ENCODE results near the gene PPCDC. TPM values are rescaled to one million over a fixed set of nuclear protein-coding genes. Genes with fewer than 3 reads are reported as not detected.

PPCDC gene
- total and polyA plus RNA-seq, 10 of the 15 experiments (the other 5 are each of a cell fraction or from before 2014, with no cell fraction given) = 32.5 to 135 (median 55.0) TPM

- ChIA-PET RAD21 (ENCODE audit: unreplicated experiment) (interaction anchor here (0.7 to 4.0 kb wide), 21 partner anchors 9 to 325 kb away, joined by 3 to 36 read pairs (median 8); partner anchors contain the start of gene PPCDC), CTCF (interaction anchor here (0.7 to 4.6 kb wide), 25 partner anchors 9 to 198 kb away, joined by 3 to 73 read pairs (median 4); partner anchors contain the start of genes C15orf39 and PPCDC), POLR2A (interaction anchor here (0.6 to 4.6 kb wide), 12 partner anchors 13 to 410 kb away, joined by 3 to 51 read pairs (median 6); no protein-coding TSS in a partner anchor), SMC1A (ENCODE audit: uncharacterized antibody, unreplicated experiment) (interaction anchor here (0.6 to 3.1 kb wide), 16 partner anchors 9 to 412 kb away, joined by 3 to 18 read pairs (median 4); no protein-coding TSS in a partner anchor)
- Histone ChIP-seq H3K4me1 (ENCODE audit: control insufficient read depth, insufficient read depth, low read length) (peaks cover 65% of the 10 kb centered on the region), H3K79me2 (ENCODE audit: control insufficient read depth, insufficient read depth, low read length) (peaks cover 32% of the 10 kb centered on the region), H3K9ac (ENCODE audit: control insufficient read depth, insufficient read depth, low read length) (peak overlapping the region; percentile 93), H4K20me1 (ENCODE audit: control insufficient read depth, insufficient read depth) (no peaks in the 10 kb centered on the region), H3K36me3 (ENCODE audit: control insufficient read depth in 2 of 2, insufficient read depth in 2 of 2, low read length in 1 of 2) (peaks cover 0 to 5% of the 10 kb centered on the region in 2 experiments; a peak in 3 of 4 replicates), H3K27ac (ENCODE audit: control insufficient read depth, insufficient read depth) (peak overlapping the region; percentile 100), H3K27me3 (replicated peaks in 1 of 2; ENCODE audit: control insufficient read depth in 2 of 2, insufficient read depth in 2 of 2, low read length in 1 of 2) (no peaks in the 10 kb centered on the region), H3K4me2 (ENCODE audit: control insufficient read depth, insufficient read depth) (peak overlapping the region; percentile 60), H3K4me3 (peak overlapping the region; percentile 50; the same call in 1 of the 2 replicates), H2AFZ (ENCODE audit: control insufficient read depth, low read depth, low read length) (peak overlapping the region; percentile 22; the same call in 1 of the 2 replicates), H3K9me3 (replicated peaks; ENCODE audit: control insufficient read depth, insufficient read depth, low read length) (no peaks in the 10 kb centered on the region)
- FAIRE-seq (peak; percentile 96), ATAC-seq (peak; percentile 79), DNase-seq (ENCODE audit: low read depth, low spot score) (peak; percentile 100)
- in situ Hi-C loops (cut with MboI) (no loop called here), intact Hi-C loops (cut with micrococcal nuclease; ENCODE audit: unreplicated experiment) (loop anchor here (1.0 to 2.0 kb wide), 8 partner anchors 26 to 161 kb away; no protein-coding TSS in a partner anchor)
- TSS peak; percentile 66 for BruUV-seq (replicated peaks)
- 8% methylated on average over 12 of the region's 12 CpGs for WGBS (ENCODE audit: insufficient coverage, insufficient replicate concordance, low lambda C conversion rate, missing lambda C conversion rate)
- TF ChIP-seq CBX5 (IDR thresholded peaks at IDR 0.05; ENCODE audit: low read depth) (no peak), SMARCA5 (IDR thresholded peaks at IDR 0.05) (peak; percentile 43; the same call in 1 of the 2 replicates), FOXM1 (IDR thresholded peaks at IDR 0.05; ENCODE audit: low read depth, low read length) (no peak), TCF3 (IDR thresholded peaks at IDR 0.05; ENCODE audit: borderline replicate concordance, insufficient read depth, low read depth, low read length) (peak; percentile 98), GATAD2B (conservative IDR thresholded peaks at IDR 0.05; ENCODE audit: low read depth) (peak; percentile 99), CBX3 (IDR thresholded peaks at IDR 0.05; ENCODE audit: borderline replicate concordance, low read depth) (no peak), RELA (IDR thresholded peaks at IDR 0.05; ENCODE audit: borderline replicate concordance, partially characterized antibody) (peak; percentile 91), MTA2 (IDR thresholded peaks at IDR 0.05; ENCODE audit: low read depth) (peak; percentile 96), EED (IDR thresholded peaks at IDR 0.05; ENCODE audit: low read depth) (peak; percentile 98), POLR2A (IDR thresholded peaks at IDR 0.05; ENCODE audit: low read depth, low read length) (peak; percentile 90), NFYA (IDR thresholded peaks at IDR 0.05; ENCODE audit: borderline replicate concordance, low read depth, low read length) (no peak), MXI1 (IDR thresholded peaks at IDR 0.05; ENCODE audit: low read depth, low read length) (peak; percentile 92), ZBTB4 (CRISPR knock-in tag; IDR thresholded peaks at IDR 0.05) (no peak), ZNF622 (IDR thresholded peaks at IDR 0.05) (no peak), SKIL (IDR thresholded peaks at IDR 0.05; ENCODE audit: low read depth, poor library complexity, severe bottlenecking) (peak; percentile 98), RELB (IDR thresholded peaks at IDR 0.05; ENCODE audit: low read depth) (peak; percentile 90)
Measured at GRCh38 chr15:75042730-75043508, 19.5 kb downstream of the PPCDC start.

Measured in GM12878 (cell line).